ENCODE results near the gene PFKM.
A peak's percentile ranks its signal among the peaks of the same experiment; 100 is the strongest.

Gene PFKM

DNA sequence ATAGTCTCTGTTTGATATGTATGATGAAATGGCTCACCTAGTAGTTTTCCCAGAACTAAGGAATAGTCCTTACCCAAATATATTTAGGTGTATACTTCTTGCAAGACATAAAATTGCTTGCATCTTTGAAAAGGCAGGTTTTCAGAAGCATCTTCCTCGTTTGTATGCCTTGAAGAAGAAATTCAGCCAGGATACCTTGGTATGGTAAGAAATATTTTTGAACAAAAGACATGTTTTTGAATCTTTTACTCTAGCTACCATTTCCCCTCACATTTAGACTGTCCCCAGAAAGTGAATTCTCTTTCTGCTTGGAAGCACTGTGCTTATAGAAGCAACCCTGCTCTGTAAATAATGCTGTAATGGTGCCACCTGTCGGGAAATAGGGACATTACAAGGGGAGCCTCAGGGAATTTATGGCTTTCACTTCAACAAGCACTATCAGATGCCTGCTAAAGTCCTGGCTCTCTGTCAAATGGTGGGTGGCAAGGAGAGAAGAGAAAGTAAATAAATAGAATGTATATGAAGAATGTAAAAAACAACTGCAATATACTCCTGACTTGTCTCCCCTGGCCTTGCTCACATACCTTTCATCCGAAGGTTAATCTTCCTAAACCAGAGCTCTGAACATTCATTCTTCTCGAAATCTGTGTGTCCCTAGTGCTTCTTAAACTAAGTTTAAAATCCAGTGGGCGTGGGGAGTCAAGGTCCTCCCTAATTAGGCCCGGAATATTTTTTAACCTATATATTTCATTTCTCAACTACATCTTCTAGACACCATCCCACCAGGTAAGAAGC lies 70.4 kb downstream of the PFKM start:
- DNase-seq: peak; percentile 78

DNA sequence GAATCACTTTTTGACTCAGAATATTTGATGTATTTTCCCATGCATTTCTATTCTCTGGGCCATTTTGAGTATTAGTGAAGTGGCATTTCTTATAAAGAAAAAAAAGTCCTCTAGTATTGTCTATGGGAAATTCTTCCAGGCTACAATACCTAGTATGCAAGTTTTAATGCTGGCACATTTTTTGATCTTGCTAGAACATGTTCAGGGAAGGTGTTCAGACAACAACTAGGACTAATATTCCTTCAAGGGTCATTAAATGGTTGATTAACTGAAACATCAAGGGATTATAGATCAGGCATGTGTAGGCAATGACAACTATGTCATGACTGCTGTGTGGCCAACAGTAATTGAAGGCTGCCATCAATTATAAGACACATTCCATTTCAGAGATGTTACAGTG lies 71.9 kb downstream of the PFKM start:
- no peak for DNase-seq

- DNase-seq: no peak
These were observed 73.7 kb downstream of the PFKM start for GRCh38 chr12:48192861-48193260.

GRCh38 chr12:48193623-48194022 lies 74.5 kb downstream of the PFKM start:
- no peak for DNase-seq

DNA sequence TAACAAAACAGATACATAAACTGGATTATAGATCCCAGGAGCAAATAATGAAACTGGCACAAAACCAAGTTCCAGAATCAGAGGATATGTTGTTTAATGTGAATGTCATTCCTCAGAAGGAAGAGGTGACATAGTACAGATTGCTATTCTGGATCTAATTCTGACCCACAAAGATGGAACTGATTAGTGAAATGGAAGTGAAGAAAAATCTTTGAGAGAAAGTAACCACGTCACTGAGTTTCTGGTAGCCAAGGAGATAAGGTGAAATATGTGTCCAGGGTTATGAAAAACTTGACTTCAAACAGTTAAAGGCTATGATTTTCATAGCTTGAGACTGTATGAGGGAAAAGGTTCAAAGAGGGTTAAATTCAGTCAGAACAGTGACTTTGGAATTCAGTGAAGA lies 75.6 kb downstream of the PFKM start:
- DNase-seq: no peak
